Uterus (tissue), 2 donors: ENCODE data around the gene MPDU1.
A peak's percentile ranks its signal among the peaks of the same experiment; 100 is the strongest.

Experiments used
- POLR2A ChIP-seq, 2 donors: fragments of 450-650 bp; IDR thresholded peaks; one replicate each; pipeline ENCODE4 v1.6.1; 2016; ENCODE audit warnings: antibody characterized with exemption in 2 of 2, mild to moderate bottlenecking in 1 of 2, moderate library complexity in 1 of 2
- TF ChIP-seq, protein P1 (sequence below), 4 experiments: fragments of 200-600 bp in 2 of 4; fragments of 450-650 bp in 2 of 4; sonication (generic) in 2 of 4; IDR thresholded peaks; one replicate each; pipeline ENCODE4 v1.5.1; 2016 to 2019; ENCODE audit warnings: antibody characterized with exemption in 4 of 4, mild to moderate bottlenecking in 2 of 4, moderate library complexity in 1 of 4

DNA sequence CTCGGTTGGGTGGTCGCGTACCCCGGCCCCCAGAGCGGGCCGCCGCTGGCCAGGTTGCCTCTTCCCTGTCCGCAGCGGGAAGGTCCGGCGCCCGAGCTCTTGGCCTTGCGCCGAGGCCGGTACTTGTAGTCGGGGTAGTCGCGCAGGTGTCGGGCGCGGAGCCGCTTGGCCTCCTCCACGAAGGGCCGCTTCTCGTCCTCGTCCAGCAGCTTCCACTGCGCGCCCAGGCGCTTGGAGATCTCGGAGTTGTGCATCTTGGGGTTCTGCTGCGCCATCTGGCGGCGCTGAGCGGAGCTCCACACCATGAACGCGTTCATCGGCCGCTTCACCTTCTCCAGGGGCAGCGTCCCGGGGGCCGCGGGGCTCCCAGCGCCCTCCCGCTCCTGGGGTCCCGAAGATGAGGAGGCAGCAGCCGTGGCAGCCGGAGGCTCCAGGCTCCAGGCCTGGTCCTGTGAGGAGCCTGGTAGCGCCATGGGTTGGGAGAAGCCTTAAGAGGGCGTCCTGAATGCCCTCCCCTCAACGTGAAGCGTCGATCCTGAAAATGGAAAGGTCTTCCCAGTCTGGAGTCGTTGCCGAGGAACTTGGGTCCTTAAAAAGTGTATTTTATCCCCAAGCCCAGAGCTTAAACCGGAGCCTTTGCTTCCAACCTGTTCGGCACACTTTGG is 5.7 kb downstream of the MPDU1 start:
- TF ChIP-seq, protein P1, sequence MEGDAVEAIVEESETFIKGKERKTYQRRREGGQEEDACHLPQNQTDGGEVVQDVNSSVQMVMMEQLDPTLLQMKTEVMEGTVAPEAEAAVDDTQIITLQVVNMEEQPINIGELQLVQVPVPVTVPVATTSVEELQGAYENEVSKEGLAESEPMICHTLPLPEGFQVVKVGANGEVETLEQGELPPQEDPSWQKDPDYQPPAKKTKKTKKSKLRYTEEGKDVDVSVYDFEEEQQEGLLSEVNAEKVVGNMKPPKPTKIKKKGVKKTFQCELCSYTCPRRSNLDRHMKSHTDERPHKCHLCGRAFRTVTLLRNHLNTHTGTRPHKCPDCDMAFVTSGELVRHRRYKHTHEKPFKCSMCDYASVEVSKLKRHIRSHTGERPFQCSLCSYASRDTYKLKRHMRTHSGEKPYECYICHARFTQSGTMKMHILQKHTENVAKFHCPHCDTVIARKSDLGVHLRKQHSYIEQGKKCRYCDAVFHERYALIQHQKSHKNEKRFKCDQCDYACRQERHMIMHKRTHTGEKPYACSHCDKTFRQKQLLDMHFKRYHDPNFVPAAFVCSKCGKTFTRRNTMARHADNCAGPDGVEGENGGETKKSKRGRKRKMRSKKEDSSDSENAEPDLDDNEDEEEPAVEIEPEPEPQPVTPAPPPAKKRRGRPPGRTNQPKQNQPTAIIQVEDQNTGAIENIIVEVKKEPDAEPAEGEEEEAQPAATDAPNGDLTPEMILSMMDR (IDR thresholded peaks at IDR 0.05) = peak; percentile 88 to 93 (median 90)
- TF ChIP-seq POLR2A (IDR thresholded peaks at IDR 0.05) = peak in 1 of 2 donors; percentile 51
